Measurements from ENCODE around the gene ZNF831.

DNA sequence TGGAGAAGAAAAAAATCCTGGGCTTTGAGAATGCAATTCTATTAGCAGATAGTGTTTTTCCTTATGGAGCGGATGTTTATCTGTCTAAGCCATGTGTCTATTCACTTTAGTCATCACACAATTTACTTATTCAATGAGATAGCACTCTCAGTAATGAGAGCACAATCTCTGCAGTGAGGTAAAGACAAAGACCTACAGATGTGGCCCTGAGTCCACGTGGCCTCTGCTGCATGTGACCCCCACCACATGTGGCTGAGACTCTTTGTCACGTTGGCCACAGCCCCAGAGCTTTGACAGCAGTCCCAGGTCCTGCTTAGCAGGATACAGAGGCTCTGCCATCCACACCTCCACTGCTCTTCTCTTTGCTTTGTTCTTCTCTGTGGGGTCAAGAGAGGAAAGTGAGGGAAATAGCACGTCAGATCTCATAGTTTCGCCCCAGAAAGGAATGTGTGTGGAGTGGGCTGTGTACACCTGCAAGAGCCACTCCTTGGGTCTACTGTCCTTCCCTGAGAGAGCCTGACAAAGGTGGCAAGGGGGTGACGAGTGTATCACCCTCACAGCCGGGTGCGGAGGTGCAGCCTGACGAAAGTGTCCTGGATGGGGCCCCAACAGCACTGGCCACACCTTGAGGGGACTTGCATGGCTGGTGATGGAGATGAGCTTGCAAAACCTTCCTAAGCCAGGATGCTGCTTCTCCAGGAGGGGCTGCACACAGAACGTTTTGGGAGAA lies 40.7 kb downstream of the ZNF831 start:
- TF ChIP-seq POLR2AphosphoS5 (IDR thresholded peaks at IDR 0.05; ENCODE audit: low read depth) = no peak
- TF ChIP-seq, protein P1, sequence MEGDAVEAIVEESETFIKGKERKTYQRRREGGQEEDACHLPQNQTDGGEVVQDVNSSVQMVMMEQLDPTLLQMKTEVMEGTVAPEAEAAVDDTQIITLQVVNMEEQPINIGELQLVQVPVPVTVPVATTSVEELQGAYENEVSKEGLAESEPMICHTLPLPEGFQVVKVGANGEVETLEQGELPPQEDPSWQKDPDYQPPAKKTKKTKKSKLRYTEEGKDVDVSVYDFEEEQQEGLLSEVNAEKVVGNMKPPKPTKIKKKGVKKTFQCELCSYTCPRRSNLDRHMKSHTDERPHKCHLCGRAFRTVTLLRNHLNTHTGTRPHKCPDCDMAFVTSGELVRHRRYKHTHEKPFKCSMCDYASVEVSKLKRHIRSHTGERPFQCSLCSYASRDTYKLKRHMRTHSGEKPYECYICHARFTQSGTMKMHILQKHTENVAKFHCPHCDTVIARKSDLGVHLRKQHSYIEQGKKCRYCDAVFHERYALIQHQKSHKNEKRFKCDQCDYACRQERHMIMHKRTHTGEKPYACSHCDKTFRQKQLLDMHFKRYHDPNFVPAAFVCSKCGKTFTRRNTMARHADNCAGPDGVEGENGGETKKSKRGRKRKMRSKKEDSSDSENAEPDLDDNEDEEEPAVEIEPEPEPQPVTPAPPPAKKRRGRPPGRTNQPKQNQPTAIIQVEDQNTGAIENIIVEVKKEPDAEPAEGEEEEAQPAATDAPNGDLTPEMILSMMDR (IDR thresholded peaks at IDR 0.05; ENCODE audit: insufficient read depth, low read length) = no peak

Measured in HL-60 (cell line).